Stimulated activated CD4-positive, alpha-beta T cell treated with anti-CD3 and anti-CD28 coated beads, Interleukin-15, amount 100 ng/mL, for 1 hour (primary cell): ENCODE data around the gene RSPH1.

ENCODE experiments used
- DNase-seq, 2 donors: peaks; one replicate each; pipeline ENCODE4 v3.0.0-alpha.2; 2020; ENCODE audit warnings: low read depth in 1 of 2, low spot score in 1 of 2

The RSPH1 gene

DNA sequence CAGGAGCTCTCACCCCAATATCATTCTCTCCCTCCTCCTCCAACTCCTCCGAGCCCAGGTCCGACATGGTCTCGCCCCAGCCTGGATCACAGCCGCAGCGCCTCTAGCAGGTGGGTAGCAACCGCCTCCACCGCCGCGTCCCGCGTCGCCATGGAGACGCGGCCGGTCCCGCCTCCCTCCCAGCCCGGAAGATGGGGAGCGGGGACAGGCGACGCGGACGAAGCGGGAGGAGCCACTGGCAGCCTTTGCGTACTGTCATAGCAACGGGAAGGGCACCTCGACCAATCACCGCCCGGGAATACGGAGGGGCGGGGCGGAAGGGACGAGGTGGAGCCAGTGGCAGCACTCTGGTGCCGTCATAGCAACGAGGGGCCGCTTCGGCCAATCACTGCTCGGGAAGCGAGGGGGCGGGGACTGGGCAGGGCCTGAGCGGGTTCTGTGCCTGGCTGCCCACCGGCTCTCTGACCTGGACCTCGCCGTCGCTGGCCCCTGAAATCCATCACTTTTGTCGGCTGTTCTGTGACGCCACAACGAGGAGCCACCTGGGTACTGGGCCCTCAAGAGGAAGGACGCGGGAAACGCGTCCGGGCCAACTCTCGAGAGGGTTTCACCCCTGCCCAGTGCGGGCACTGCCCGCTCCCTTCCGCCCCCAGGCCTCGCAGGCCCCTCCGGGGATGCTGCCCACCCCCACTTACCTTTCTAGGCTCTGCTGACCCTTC is at the start of gene RSPH1:
Gene RSPH1 (minus strand): TSS at position 105 of the 719 bp plus-strand sequence. CDS start 38 bp downstream, at position 67.
- DNase-seq: peak; percentile 99

DNA sequence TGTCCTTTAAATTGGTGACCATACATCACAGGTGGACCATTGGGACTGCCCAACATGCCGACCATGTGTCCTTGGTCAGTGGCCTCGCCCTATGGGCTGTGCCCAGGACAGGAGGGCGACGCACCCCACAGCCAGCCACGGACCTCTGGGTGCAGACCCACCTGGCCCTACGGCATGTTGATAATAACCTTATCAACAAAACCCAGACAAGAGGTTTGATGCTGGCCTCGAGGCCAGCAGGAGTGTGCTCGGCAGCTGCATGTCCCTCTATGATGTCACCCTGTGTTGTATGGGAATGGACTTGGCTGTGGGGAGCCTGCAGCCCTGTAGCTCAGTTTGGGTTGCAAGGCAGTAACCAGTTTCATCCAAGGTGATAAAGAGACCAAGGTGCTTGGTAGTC is 49.7 kb upstream of the RSPH1 start:
- no peak for DNase-seq

DNA sequence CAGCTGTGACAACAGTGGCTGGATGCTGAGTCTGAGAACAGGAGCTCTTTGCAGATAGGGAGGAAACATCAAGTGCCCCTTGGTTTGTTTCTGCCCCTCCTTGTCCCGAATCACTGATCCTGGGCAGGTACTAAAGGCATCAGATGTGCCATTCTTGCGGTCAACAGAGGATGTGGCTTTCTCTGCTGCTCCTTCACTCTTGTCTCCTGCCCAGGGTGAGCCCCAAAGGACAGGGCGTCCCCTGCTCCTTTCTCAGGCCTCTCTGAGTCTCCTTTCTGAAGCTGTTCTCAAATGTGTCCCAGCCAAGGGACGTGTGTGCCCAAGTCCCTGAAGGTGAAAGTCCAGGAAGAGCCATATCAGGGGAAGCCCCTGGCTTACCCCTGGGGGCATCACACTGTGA is 49.3 kb upstream of the RSPH1 start:
- DNase-seq: no peak

DNA sequence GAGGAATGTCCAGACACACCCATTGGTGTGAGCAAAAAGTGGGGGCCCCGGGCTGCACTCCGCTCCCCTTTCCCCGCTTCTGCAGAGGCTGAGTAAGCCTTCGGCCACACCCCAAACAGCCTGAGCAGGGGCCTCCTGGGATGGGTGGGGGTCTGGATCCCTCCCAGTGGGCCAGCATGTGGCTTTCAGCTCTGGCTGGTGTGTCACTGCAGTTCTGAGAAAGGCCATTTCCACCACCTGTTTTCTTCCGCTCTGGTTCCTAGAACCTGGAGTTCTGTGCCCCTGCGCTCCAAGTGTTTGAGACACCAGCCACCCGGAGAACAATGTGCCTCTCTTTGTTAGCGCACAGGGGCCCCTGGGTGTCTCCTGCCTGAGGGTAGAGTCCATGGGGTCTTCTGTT is 48.5 kb upstream of the RSPH1 start:
- DNase-seq: no peak

DNA sequence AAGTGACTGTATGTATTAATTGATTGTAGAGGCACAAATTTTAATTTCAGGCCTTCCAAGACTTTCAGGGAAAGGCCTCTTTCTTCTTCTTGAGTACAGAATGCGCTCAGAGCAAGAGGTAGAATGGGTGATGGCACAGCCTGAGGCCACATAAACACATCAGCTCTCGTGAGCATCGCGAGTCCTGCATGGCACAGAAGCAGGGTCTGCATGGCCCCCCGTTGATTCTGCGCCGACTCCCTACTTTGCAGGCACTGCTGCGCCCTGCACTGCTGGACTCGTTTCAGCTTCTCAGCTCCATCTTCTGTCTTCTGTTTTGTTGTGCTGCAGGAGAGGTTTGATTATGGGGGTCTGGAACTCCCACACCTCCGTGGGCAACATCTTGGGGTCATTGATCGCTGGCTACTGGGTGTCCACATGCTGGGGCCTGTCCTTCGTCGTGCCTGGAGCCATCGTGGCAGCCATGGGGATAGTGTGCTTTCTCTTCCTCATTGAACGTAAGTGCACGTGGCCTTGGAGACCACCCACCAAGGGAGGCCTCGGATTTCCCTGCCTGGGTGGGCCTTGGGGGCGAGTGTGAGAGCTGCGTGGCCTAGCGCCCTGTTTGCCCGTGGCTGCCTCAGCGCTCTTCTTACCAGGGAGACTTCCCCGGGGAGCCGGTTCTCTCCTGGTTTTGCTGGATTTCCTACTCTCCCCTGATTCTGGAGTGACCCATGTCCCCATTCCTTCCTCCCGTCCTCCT is 47.3 kb upstream of the RSPH1 start:
- no peak for DNase-seq

DNA sequence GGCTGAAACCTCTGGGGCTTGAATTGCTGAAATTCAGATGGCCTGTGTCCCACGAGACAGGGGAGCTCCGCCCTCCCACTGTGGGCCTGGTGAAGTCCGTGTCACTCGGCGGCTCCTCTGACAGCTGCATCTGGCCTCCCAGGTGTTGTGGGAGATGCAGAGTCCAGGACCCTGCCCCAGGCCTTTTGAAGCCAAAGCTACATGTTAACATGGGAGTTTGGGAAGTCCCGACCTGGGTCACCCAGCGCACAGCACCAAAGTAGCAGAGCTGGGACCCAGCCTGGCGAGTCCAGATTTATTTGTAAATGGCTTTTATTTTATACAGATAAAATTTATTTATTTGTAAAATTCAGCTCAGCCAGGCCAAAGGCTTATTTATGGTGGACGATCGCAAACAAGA is 46.6 kb upstream of the RSPH1 start:
- no peak for DNase-seq

DNA sequence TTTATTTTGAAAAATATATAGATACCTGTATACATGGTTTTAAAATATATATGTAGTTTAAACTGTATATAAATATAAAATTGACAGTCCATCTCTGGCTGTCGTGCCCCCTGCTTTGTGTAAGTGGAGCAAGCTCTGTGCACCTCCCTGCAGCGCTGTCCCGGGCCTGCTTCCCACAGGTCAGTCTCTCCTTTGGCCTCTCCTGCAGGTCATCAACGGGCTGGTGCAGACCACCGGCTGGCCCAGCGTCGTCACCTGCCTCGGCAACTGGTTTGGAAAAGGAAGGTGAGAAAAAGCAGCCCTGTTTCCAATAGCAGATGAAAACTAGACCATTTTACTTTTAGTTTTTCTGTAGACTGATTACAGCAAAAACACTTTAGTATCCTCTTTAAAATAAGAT is 46.2 kb upstream of the RSPH1 start:
- no peak for DNase-seq

DNA sequence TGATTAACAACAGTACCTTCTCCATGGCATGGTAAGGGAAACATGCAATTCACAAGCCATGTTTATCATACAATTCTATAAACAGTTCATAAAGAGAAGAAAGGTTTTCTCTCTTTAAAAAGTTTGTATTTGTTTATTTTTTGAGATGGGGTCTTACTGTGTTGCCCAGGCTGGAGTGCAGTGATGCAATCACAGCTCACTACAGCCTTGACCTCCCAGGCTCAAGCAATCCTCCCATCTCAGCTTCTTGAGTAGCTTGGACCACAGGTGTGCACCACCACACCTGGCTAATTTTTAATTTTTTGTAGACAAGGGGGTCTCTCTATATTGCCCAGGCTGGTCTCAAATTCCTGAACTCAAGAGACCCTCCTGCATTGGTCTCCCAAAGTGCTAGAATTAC is 45.6 kb upstream of the RSPH1 start:
- no peak for DNase-seq

DNA sequence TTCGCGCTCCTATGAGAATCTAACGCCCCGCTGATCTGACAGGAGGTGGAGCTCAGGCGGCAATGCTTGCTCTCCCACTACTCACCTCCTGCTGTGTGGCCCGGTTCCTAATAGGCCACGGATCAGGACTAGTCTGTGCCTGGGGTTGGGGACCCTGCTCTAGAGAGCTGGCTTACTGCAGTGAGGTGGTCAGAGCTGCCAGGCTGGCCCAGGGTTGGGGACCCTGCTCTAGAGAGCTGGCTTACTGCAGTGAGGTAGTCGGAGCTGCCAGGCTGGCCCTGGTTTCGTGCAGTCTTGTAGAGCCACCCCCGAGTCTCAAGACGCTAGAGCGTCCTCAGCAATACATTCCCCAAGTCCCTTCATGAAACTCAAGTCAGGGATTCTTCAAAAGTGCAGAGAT is 45.1 kb upstream of the RSPH1 start:
- DNase-seq: no peak

DNA sequence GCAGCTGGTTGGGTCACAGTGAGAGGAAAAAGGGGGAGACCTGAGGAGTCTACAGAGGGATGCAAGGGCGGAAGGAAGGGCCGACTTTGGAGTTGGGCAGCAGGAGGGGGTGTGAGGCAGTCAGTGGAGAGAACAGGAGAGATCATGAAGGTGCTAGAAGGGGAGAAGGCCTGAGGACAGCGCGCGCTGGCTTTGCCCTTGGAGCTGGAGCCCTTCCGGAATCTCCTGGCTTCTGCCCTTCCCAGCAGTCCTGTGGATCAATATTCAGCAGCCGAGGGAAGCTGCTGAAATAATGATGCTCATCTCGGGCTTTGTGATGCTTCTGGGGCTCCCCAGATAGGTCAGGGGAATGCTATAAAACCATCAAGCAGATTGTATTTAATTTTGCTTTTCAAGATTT is 44.4 kb upstream of the RSPH1 start:
- DNase-seq: no peak

DNA sequence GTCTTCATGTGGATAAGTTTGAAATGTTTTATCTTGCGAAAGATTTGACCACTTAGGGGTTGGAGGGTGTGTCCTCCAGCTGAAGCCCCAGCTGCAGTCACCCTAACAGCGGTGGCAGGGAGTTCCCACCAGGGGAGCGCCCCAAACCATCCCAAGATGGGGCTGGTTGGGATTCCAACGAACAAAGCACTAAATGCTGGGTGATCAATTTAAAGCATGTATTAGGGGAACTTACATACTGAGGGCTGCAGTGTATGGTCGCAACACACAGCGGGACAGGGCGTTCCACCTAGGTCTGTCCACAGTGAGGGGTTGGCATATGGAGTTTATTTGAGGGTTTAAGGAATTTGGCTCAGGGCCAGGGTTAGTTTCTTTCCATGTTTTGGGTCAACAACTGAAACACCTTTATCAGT is 43.9 kb upstream of the RSPH1 start:
- DNase-seq: no peak

DNA sequence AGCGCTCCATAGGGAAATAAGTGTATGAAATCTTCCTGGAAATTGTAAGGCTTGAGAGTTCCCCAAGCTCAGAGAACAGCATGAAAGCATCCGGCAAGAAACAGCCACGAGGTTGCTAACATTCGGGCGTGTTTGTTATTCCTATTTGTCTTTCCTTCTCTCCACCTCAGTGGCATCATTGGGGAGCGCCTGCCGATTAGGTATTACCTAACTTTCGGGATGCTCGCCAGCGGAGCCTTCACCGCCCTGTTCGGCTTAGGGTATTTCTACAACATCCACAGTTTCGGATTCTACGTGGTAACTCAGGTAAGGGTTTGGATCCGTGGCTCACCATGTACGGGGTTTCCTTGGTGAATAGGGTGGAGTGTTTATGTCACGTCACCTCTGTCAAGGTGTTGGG is 43.3 kb upstream of the RSPH1 start:
- no peak for DNase-seq

DNA sequence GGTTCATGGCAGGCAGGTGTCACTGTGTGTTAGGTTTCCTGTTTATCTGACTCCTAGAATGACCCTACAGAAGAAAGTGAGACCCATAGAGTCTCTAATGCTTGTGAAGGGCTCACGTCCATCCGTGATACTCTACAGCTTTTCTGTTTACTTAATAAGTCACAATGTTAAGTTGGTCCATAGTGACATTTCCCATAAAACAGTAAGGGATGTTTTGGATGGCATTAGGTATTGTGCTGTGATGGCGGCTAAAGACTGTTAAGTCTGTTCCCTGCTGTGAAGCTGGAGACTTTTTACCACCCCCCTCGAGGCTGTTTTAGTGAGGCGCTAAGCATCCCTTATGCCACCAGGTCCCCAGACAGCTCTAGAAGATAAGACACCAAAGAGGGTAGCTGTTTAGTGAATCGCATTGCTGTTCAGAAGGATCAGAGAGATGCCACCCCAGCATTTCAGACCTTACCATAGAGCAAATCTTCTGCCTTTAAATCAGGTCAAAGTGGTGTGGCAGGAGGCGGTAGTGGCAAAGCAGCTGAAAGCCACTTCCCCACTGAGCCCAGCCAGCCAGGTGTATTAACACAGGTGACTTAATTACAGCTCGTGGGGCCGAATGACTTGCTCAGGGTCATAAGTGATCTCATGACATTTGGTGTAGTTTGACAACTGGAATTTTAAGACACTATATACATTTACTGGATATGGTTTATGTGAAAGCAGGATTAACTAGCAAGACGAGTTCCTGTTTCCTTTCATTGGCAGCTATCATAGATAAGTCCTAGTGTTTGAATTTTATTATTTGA is 42.7 kb upstream of the RSPH1 start:
- no peak for DNase-seq

DNA sequence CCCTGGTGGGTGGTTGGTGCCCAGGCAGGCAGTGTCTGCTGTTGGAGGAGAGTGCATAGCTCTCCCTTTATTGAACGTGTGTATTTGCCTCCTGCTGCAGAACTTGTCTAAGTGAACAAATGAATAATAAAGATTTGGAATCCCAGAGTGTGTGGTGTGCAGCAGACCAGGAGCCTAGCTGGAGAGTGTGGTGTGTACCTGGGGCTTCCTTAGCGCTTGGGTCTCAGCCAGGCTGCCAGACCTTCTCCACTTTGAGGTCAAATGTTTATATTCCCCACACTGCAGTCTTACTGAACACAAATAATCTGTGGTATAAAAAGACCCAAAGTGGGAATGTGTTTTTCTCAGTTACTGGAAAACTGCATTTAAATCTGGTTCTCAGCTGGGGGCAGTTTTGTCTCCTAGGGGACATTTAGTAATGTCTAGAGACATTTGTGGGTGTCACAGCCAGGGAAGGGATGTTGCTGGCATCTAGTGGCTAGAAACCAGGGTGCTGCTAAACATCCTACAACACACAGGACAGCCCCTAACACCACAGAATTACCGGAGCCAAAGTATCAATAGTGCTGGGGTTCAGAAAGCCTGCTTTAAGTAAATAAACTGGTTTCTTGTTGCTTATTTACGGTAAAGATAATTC is 41.2 kb upstream of the RSPH1 start:
- DNase-seq: no peak

DNA sequence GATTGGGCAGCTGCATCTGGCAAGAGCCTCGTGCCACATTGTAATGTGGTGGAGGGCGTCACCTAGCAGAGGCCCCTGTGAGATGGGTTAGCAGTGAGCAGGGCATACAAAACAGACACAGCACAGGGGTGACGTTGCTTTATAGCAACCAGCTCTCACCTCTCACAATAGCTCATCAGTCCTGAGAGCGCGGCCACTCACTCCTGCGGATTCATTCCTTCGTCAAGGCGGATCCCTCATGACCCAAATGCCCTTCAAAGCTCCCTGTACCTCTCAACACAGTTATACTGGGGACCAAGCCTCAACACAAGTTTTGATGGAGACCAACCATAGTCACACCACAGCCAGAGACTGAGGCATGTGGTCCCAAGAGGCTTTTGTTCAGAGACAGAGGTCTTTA is 40.6 kb upstream of the RSPH1 start:
- DNase-seq: no peak

DNA sequence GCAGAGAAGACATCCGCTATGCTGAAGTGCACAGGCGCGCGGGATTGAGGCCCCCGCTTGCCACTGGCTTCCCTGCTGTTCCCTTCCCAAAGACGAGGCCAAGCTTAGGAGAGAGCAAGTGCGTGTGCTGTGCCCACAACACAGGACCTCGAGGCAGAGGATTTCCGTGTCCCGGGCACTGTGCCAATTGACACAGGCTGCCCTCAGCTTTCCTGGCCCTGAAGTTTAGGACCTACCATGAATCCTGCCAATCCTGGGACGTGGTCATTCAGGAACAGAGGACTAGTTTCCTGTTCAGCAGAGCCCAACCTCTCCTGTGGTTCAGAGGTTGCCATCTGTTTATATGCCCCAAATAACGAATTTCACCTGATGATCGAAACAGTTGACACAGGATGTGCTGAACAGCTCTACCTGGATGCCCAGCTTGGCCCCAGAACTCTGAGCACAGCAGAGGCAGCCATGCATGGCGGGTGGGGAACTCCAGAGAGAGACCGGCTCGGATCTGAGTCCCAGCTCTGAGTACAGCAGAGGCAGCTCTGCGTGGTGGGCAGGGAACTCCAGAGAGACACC is 39.7 kb upstream of the RSPH1 start:
- no peak for DNase-seq

DNA sequence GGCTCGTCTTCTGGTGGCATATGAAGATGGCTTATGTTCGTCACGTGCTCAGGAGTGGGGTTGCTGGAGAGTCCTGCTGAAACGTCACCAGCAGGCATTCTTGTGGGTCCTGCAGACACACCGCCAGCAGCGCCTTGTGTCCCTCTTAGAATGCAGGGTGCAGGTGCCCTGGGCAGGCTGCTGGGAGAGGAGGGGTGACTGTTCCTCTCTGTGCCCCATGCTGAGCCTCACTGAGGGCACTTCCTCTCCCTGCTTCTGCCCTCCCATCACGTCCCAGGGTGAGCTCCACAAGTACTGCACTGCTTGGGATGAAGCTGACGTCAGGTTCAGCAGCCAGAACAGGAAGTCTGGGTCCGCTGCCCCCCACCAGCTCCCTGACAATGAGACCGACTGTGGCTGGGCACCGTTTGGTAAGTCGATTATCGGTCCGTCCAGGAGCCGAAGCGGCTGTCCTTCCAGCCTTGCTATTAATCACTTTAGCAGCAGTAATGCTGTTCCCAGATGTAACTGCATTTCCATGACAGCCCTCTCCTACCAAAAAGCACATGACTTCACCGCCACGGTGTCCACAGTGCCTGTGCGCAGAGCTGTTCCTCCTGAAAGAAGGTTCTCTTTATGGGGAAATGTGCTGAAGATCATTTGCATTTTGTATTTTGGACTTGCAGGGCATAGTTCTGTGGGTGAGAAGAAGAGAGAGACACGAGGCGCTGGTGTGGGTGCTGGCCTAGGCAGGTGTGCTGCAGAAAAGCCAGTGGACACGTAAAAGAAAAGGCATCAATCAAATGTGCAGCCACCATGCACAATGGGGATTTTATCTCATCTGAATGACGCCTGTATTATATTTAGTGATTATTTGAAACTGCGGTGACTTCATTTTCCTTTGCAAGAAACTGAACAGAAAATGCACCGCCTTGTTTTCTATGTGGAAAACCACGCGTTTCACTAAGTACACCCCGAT is 38.7 kb upstream of the RSPH1 start:
- DNase-seq: no peak

DNA sequence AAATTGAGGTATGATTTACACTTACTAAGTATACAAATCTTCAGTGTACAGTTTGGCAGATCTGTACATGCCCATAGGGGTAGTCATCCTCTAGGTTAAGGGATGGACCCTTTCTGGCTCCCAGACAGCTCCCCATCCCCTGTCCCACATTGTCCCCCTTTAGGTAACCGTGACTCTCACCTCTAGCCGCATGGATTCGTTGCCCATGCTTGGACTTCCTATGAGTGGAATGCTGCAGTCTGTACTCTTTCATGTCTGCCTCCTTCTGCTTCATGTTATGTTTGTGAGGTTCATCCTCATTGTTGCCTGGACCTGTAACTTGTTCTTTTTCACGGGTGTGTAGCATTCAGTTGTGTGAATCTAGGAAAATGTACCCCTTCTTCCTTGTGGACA is 37.9 kb upstream of the RSPH1 start:
- DNase-seq: no peak

DNA sequence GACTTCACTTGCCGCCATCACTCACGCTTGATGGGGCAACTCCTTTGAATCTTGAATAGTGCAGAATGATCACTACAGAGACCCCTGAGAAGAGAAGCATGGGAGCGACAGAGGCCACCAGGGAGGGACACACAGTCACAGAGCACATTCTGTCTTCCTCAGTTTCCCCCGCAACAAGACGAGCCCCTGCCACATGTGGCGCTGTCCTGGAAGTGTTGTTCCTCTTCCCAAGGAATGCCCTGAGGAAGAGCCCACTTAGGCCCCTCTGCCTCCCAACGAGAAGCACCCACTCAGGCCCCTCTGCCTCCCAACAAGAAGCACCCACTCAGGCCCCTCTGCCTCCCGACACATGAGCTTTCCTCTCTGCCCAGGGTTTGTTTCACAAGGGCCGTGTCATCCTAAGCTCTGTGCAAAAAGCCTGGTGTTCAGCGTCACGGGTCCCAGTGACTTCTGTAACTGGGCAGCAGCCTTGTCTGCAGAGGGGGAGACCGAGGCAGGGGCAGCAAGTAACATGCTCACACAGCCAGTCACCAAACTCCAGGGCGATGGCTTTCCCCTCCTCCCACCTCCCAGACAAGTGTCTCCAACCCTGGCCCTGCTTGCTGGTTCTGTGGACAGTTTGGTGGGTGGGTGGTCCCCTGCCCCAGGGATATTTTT is 37.4 kb upstream of the RSPH1 start:
- DNase-seq: no peak
